Measurements from ENCODE around the gene NDUFB7. TPM values are rescaled to one million over a fixed set of nuclear protein-coding genes. Genes with fewer than 3 reads are reported as not detected.
"Not testable (repeated sequence)": the region's sequence is repeated elsewhere in the genome, so short reads cannot be mapped to it uniquely, and the experiment has no call there.

The NDUFB7 gene
- total RNA-seq, 1 experiment from 2014 or later, result 254 TPM

- ChIA-PET POLR2A (interaction anchor here (1.4 kb wide), 1 partner anchor 24 kb away, joined by 4 read pairs; the partner anchor contains the start of gene DNAJB1), CTCF (interaction anchor here (1.4 kb wide), 1 partner anchor 15 kb away, joined by 18 read pairs; no protein-coding TSS in a partner anchor)
- ATAC-seq; H3K4me3 Mint-ChIP-seq; H3K27me3 Mint-ChIP-seq (ENCODE audit: low read depth); H3K4me1 Mint-ChIP-seq; H3K27ac Mint-ChIP-seq; H3K36me3 Mint-ChIP-seq; H3K9me3 Mint-ChIP-seq; DNase-seq (ENCODE audit: low spot score): not testable (repeated sequence)
- TF ChIP-seq ZNF121 (CRISPR knock-in tag; IDR thresholded peaks at IDR 0.05), result peak; percentile 86; the same call in 1 of the 2 replicates
These were observed 29.9 kb downstream of the NDUFB7 start for GRCh38 chr19:14541979-14542378.

- Mint-ChIP-seq H3K27ac (peak overlapping the region; percentile 60), H3K27me3 (ENCODE audit: low read depth) (no peaks in the 10 kb centered on the region), H3K4me1 (peaks cover 13% of the 10 kb centered on the region), H3K4me3 (no peak overlapping the region), H3K36me3 (no peaks in the 10 kb centered on the region), H3K9me3 (no peaks in the 10 kb centered on the region)
- ChIA-PET CTCF (interaction anchor here (0.6 kb wide), 1 partner anchor 462 kb away, joined by 3 read pairs; no protein-coding TSS in a partner anchor), POLR2A (no interaction called here)
- DNase-seq (ENCODE audit: low spot score) (no peak), ATAC-seq (no peak)
- TF ChIP-seq TCF7 (CRISPR knock-in tag; IDR thresholded peaks at IDR 0.05; ENCODE audit: low read depth) (no peak), CDX4 (CRISPR knock-in tag; IDR thresholded peaks at IDR 0.05; ENCODE audit: borderline replicate concordance) (no peak), MAX (CRISPR knock-in tag; IDR thresholded peaks at IDR 0.05) (no peak), ATF1 (CRISPR knock-in tag; IDR thresholded peaks at IDR 0.05) (no peak), IRF1 (CRISPR knock-in tag; IDR thresholded peaks at IDR 0.05) (no peak), ZBTB43 (CRISPR knock-in tag; IDR thresholded peaks at IDR 0.05) (no peak), ZNF281 (CRISPR knock-in tag; IDR thresholded peaks at IDR 0.05) (no peak), HMGA2 (CRISPR knock-in tag; IDR thresholded peaks at IDR 0.05) (no peak), TEAD1 (CRISPR knock-in tag; IDR thresholded peaks at IDR 0.05) (no peak), SMAD3 (CRISPR knock-in tag; IDR thresholded peaks at IDR 0.05; ENCODE audit: borderline replicate concordance) (no peak), ZBTB21 (CRISPR knock-in tag; IDR thresholded peaks at IDR 0.05; ENCODE audit: borderline replicate concordance) (no peak), HMGXB4 (CRISPR knock-in tag; IDR thresholded peaks at IDR 0.05) (no peak), SMAD4 (CRISPR knock-in tag; IDR thresholded peaks at IDR 0.05) (no peak), MXD4 (CRISPR knock-in tag; IDR thresholded peaks at IDR 0.05; ENCODE audit: borderline replicate concordance) (no peak), TP53 (CRISPR knock-in tag; IDR thresholded peaks at IDR 0.05) (no peak), ZNF138 (CRISPR knock-in tag; conservative IDR thresholded peaks at IDR 0.05) (no peak), EMX1 (CRISPR knock-in tag; IDR thresholded peaks at IDR 0.05) (no peak), FOXK1 (CRISPR knock-in tag; IDR thresholded peaks at IDR 0.05) (no peak)
- TF ChIP-seq, protein P1, sequence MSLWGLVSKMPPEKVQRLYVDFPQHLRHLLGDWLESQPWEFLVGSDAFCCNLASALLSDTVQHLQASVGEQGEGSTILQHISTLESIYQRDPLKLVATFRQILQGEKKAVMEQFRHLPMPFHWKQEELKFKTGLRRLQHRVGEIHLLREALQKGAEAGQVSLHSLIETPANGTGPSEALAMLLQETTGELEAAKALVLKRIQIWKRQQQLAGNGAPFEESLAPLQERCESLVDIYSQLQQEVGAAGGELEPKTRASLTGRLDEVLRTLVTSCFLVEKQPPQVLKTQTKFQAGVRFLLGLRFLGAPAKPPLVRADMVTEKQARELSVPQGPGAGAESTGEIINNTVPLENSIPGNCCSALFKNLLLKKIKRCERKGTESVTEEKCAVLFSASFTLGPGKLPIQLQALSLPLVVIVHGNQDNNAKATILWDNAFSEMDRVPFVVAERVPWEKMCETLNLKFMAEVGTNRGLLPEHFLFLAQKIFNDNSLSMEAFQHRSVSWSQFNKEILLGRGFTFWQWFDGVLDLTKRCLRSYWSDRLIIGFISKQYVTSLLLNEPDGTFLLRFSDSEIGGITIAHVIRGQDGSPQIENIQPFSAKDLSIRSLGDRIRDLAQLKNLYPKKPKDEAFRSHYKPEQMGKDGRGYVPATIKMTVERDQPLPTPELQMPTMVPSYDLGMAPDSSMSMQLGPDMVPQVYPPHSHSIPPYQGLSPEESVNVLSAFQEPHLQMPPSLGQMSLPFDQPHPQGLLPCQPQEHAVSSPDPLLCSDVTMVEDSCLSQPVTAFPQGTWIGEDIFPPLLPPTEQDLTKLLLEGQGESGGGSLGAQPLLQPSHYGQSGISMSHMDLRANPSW (CRISPR knock-in tag; conservative IDR thresholded peaks at IDR 0.05; ENCODE audit: low read depth), result no peak
These were observed 30.9 kb downstream of the NDUFB7 start for GRCh38 chr19:14540741-14541525.

Measured in WTC11 (cell line).